K562 (cell line): ENCODE results near the gene MPC1. TPM values are rescaled to one million over a fixed set of nuclear protein-coding genes. Genes with fewer than 3 reads are reported as not detected.

Source experiments
- CC2D1A ChIP-seq: fragments of 450-650 bp; IDR thresholded peaks from 2 replicates; pipeline ENCODE4 v1.6.1; 2017; ENCODE audit warnings: mild to moderate bottlenecking
- DIDO1 ChIP-seq: fragments of 450-650 bp; IDR thresholded peaks from 2 replicates; pipeline ENCODE4 v1.6.1; 2016; ENCODE audit warnings: low read depth, missing biosample characterization, missing genetic modification characterization
- DLX4 ChIP-seq: fragments of 250-450 bp; sonication (Bioruptor Pico); IDR thresholded peaks from 2 replicates; pipeline ENCODE4 v1.6.1; 2021; ENCODE audit warnings: mild to moderate bottlenecking
- EZH2 ChIP-seq: IDR thresholded peaks from 2 replicates; pipeline ENCODE4 v1.6.1; 2012; ENCODE audit warnings: low read depth, mild to moderate bottlenecking, inconsistent platforms, low read length, borderline replicate concordance
- HDAC1 ChIP-seq, 2 experiments: fragments of 450-650 bp; IDR thresholded peaks; 2 replicates each; pipeline ENCODE4 v1.6.1; 2016 to 2017; ENCODE audit warnings: inconsistent platforms in 1 of 2, mild to moderate bottlenecking in 1 of 2, moderate library complexity in 1 of 2
- ILF3 ChIP-seq: fragments of 450-650 bp; IDR thresholded peaks from 2 replicates; pipeline ENCODE4 v1.6.1; 2018; ENCODE audit warnings: antibody characterized with exemption, mild to moderate bottlenecking, moderate library complexity, borderline replicate concordance
- IRF2 ChIP-seq: sonication (generic); formaldehyde crosslinking; IDR thresholded peaks from 2 replicates; pipeline ENCODE4 v1.8.1; 2022; ENCODE audit warnings: mild to moderate bottlenecking, missing genetic modification reagents
- KAT7 ChIP-seq: sonication (generic); formaldehyde crosslinking; IDR thresholded peaks from 2 replicates; pipeline ENCODE4 v1.8.0; 2022; ENCODE audit warnings: missing genetic modification reagents, mild to moderate bottlenecking, borderline replicate concordance
- KLF6 ChIP-seq: fragments of 250-450 bp; sonication (Bioruptor Pico); IDR thresholded peaks from 2 replicates; pipeline ENCODE4 v1.4.0; 2020; ENCODE audit warnings: mild to moderate bottlenecking, moderate library complexity, borderline replicate concordance
- MTA3 ChIP-seq: fragments of 450-650 bp; formaldehyde crosslinking; IDR thresholded peaks from 2 replicates; pipeline ENCODE4 v1.6.1; 2017; ENCODE audit warnings: mild to moderate bottlenecking, borderline replicate concordance
- NCOA2 ChIP-seq, 2 experiments: fragments of 450-650 bp; IDR thresholded peaks; 2 replicates each; pipeline ENCODE4 v1.6.1; 2018; ENCODE audit warnings: mild to moderate bottlenecking in 2 of 2, moderate library complexity in 1 of 2; ENCODE audit not compliant: partially characterized antibody in 2 of 2
- NCOA4 ChIP-seq: fragments of 450-650 bp; IDR thresholded peaks from 2 replicates; pipeline ENCODE4 v1.6.1; 2018; ENCODE audit warnings: mild to moderate bottlenecking; ENCODE audit not compliant: partially characterized antibody
- POLR2B ChIP-seq: fragments of 450-650 bp; IDR thresholded peaks from 2 replicates; pipeline ENCODE4 v1.6.1; 2018; ENCODE audit warnings: low read depth; ENCODE audit not compliant: partially characterized antibody
- POLR3A ChIP-seq: IDR thresholded peaks from 2 replicates; pipeline ENCODE4 v1.6.1; 2011; ENCODE audit warnings: borderline replicate concordance, mild to moderate bottlenecking, moderate library complexity; ENCODE audit not compliant: insufficient read length, insufficient read depth; ENCODE audit errors: extremely low read depth
- POU5F1 ChIP-seq: fragments of 150-350 bp; IDR thresholded peaks from 2 replicates; pipeline ENCODE4 v1.6.1; 2014; ENCODE audit warnings: borderline replicate concordance, low read length, low read depth, mild to moderate bottlenecking; ENCODE audit not compliant: partially characterized antibody
- RBM34 ChIP-seq: fragments of 200-400 bp; formaldehyde crosslinking; IDR thresholded peaks from 2 replicates; pipeline ENCODE4 v1.6.1; 2018; ENCODE audit warnings: low read length, borderline replicate concordance; ENCODE audit not compliant: insufficient read depth
- RUNX1 ChIP-seq: sonication (generic); IDR thresholded peaks from 2 replicates; pipeline ENCODE4 v1.6.1; 2016; ENCODE audit warnings: antibody characterized with exemption, low read depth
- SMAD1 ChIP-seq: fragments of 150-350 bp; IDR thresholded peaks from 2 replicates; pipeline ENCODE4 v1.6.1; 2014; ENCODE audit warnings: low read length, low read depth; ENCODE audit not compliant: partially characterized antibody
- TAF1 ChIP-seq: IDR thresholded peaks from 2 replicates; pipeline ENCODE4 v1.6.1; 2011; ENCODE audit warnings: mild to moderate bottlenecking, low read length, moderate library complexity; ENCODE audit not compliant: insufficient read depth, control insufficient read depth, severe bottlenecking; ENCODE audit errors: extremely low read depth
- ZFPM2 ChIP-seq: fragments of 250-450 bp; sonication (Bioruptor Pico); IDR thresholded peaks from 2 replicates; pipeline ENCODE4 v1.5.1; 2022; ENCODE audit warnings: mild to moderate bottlenecking
- ZNF263 ChIP-seq: sonication (generic); formaldehyde crosslinking; IDR thresholded peaks from 2 replicates; pipeline ENCODE4 v1.8.0; 2022; ENCODE audit warnings: mild to moderate bottlenecking, missing genetic modification reagents, borderline replicate concordance
- ZNF639 ChIP-seq, 2 experiments: fragments of 200-800 bp in 1 of 2; sonication (Bioruptor generic) in 1 of 2; sonication (generic) in 1 of 2; formaldehyde crosslinking in 1 of 2; IDR thresholded peaks in 1 of 2; conservative IDR thresholded peaks in 1 of 2; 2 replicates each; pipeline versions ENCODE4 v1.5.0 to v1.6.1; 2016 to 2020; ENCODE audit warnings: missing compliant biosample characterization in 1 of 2, missing genetic modification characterization in 1 of 2, missing genetic modification reagents in 1 of 2
- ZNF77 ChIP-seq: fragments of 250-450 bp; sonication (Bioruptor Pico); IDR thresholded peaks from 2 replicates; pipeline ENCODE4 v1.5.0; 2020
- ZZZ3 ChIP-seq: fragments of 450-650 bp; IDR thresholded peaks from 2 replicates; pipeline ENCODE4 v1.6.1; 2016; ENCODE audit warnings: antibody characterized with exemption, mild to moderate bottlenecking, moderate library complexity
- polyA plus RNA-seq, 8 experiments: library from polyadenylated mRNA; depleted of rRNA in 4 of 8; stranded (reverse) in 5 of 8; unstranded in 3 of 8; fragments of >200 nt; fragmentation: Nextera tagmentation in 2 of 8; fragmentation: Illumina TruSeq in 1 of 8; extraction: Ambion mirVana in 2 of 8; extraction: Trizol in 1 of 8; gene quantifications; 2 replicates each; pipeline versions ENCODE4 v1.2.1 to v1.2.3, GENCODE V29; 2011 to 2014; ENCODE audit warnings: inconsistent platforms in 1 of 8, missing spikeins in 1 of 8
- total RNA-seq, 7 experiments: library from RNA; depleted of rRNA in 6 of 7; stranded (reverse); fragments of >200 nt in 6 of 7; fragmentation: Illumina TruSeq in 2 of 7; extraction: Trizol in 2 of 7; gene quantifications; 2 replicates each; pipeline versions ENCODE4 v1.2.1 to v1.2.3, GENCODE V29; 2011 to 2021; ENCODE audit warnings: low replicate concordance in 1 of 7
- TF ChIP-seq, protein P1 (sequence below): sonication (generic); formaldehyde crosslinking; IDR thresholded peaks from 2 replicates; pipeline ENCODE4 v1.8.0; 2022; ENCODE audit warnings: missing genetic modification reagents, mild to moderate bottlenecking, borderline replicate concordance
- TF ChIP-seq, protein P2 (sequence below): fragments of 250-450 bp; sonication (Bioruptor Pico); IDR thresholded peaks from 2 replicates; pipeline ENCODE4 v1.4.0; 2020; ENCODE audit warnings: borderline replicate concordance

MPC1 gene
- total and polyA plus RNA-seq, 9 of the 15 experiments (the other 6 are each of a cell fraction or from before 2014, with no cell fraction given), result 78.6 to 185 (median 138) TPM

DNA sequence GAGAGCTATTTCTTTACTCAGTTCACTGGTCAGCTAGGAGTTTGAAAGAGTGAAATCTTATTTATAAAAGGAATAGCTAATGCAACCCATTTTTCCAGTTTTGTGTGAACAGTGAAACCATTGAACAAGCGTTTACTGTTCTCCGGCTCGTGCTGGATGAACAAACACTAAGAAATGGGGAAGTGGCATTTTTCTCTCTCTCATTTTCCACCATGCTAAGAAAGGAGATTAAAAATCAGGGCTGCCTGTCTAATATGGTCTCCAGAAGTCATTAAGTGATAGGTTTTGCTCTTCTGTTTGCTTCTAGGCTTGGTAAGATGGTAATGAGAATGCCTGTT is 39.6 kb downstream of the MPC1 start (continued):
- TF ChIP-seq, protein P1, sequence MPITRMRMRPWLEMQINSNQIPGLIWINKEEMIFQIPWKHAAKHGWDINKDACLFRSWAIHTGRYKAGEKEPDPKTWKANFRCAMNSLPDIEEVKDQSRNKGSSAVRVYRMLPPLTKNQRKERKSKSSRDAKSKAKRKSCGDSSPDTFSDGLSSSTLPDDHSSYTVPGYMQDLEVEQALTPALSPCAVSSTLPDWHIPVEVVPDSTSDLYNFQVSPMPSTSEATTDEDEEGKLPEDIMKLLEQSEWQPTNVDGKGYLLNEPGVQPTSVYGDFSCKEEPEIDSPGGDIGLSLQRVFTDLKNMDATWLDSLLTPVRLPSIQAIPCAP (CRISPR knock-in tag), result no peak
- no peak for TF ChIP-seq CC2D1A
- no peak for TF ChIP-seq SMAD1
- TF ChIP-seq DIDO1 (tag), result no peak
- TF ChIP-seq NCOA2 (IDR thresholded peaks at IDR 0.05; ENCODE audit: partially characterized antibody in 2 of 2), result no peak
- TF ChIP-seq MTA3, result no peak
- TF ChIP-seq, protein P2, sequence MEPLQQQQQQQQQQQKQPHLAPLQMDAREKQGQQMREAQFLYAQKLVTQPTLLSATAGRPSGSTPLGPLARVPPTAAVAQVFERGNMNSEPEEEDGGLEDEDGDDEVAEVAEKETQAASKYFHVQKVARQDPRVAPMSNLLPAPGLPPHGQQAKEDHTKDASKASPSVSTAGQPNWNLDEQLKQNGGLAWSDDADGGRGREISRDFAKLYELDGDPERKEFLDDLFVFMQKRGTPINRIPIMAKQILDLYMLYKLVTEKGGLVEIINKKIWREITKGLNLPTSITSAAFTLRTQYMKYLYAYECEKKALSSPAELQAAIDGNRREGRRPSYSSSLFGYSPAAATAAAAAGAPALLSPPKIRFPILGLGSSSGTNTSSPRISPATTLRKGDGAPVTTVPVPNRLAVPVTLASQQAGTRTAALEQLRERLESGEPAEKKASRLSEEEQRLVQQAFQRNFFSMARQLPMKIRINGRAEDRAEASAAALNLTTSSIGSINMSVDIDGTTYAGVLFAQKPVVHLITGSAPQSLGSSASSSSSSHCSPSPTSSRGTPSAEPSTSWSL, result no peak
- TF ChIP-seq POLR3A, result no peak
- TF ChIP-seq ZNF263 (CRISPR knock-in tag), result no peak
- TF ChIP-seq HDAC1 (IDR thresholded peaks at IDR 0.05), result no peak
- no peak for TF ChIP-seq NCOA4
- no peak for TF ChIP-seq ILF3
- no peak for TF ChIP-seq POLR2B
- TF ChIP-seq ZNF639 (CRISPR knock-in tag; conservative IDR thresholded peaks at IDR 0.05 in 1 of 2, IDR thresholded peaks at IDR 0.05 in 1 of 2), result 0 out of 4 replicates have a peak, but pooled peaks of 1 of the 2 experiments have one; percentile 11
- TF ChIP-seq KAT7 (CRISPR knock-in tag), result peak; percentile 65; the same call in 1 of the 2 replicates
- TF ChIP-seq DLX4 (CRISPR knock-in tag), result no peak
- 0 out of 2 replicates have a peak, but pooled peaks have one; percentile 24 for TF ChIP-seq KLF6 (CRISPR knock-in tag)
- no peak for TF ChIP-seq RUNX1
- no peak for TF ChIP-seq POU5F1
- no peak for TF ChIP-seq ZZZ3
- no peak for TF ChIP-seq ZFPM2
- no peak for TF ChIP-seq TAF1
- no peak for TF ChIP-seq EZH2
- no peak for TF ChIP-seq RBM34
- no peak for TF ChIP-seq IRF2 (CRISPR knock-in tag)
- TF ChIP-seq ZNF77 (CRISPR knock-in tag), result no peak
